Measurements from ENCODE around the gene SLC25A29. TPM values are rescaled to one million over a fixed set of nuclear protein-coding genes. Genes with fewer than 3 reads are reported as not detected.

The SLC25A29 gene
- total and polyA plus RNA-seq, 2 of the 8 experiments (the other 6 are each of a cell fraction or from before 2014, with no cell fraction given), result 135 to 177 TPM

- TF ChIP-seq CHD7 (IDR thresholded peaks at IDR 0.05; ENCODE audit: insufficient replicate concordance, low read length), result no peak
- no peak for TF ChIP-seq KDM5A (IDR thresholded peaks at IDR 0.05; ENCODE audit: low read length)
- TF ChIP-seq JUND (IDR thresholded peaks at IDR 0.05; ENCODE audit: low read length), result no peak
- TF ChIP-seq TEAD4 (IDR thresholded peaks at IDR 0.05; ENCODE audit: low read depth, low read length), result no peak
Measured at GRCh38 chr14:100317389-100317788, 11.1 kb upstream of the SLC25A29 start (continued).

Measured in H1 (cell line).